ENCODE measurements around the gene DLGAP1.

The DLGAP1 gene

DNA sequence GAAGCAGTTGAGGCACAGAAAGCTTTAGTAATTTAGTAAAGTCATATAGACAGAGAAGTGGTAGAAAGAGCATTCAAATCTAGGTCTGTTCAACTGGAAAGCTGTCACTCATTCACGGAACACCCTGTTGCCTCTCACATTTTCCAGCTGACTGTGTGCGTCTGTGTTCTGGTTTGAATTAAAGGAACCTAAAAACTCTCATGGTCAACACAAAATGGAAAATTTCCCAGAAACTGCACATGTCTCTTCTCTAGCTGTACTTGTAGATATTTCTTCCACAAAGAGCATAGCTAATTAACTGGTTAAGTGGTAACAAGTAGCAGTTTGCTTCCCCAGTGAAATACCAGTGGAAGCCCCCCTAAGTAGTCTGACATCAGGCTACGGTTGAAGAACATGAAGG lies 614.3 kb downstream of the DLGAP1 start:
- Histone ChIP-seq H3K79me1 (ENCODE audit: low read length) (no peaks in the 10 kb centered on the region), H3K23ac (ENCODE audit: low read length) (no peak overlapping the region), H3K27me3 (ENCODE audit: insufficient read depth, low read length, poor library complexity) (peaks cover 2% of the 10 kb centered on the region), H3K36me3 (ENCODE audit: control insufficient read depth, insufficient read depth, low read length) (no peaks in the 10 kb centered on the region), H2BK5ac (ENCODE audit: low read length) (no peak overlapping the region), H3K4me1 (ENCODE audit: control insufficient read depth, low read depth, low read length) (no peaks in the 10 kb centered on the region), H3K18ac (ENCODE audit: low read length) (no peak overlapping the region), H4K8ac (ENCODE audit: low read depth, low read length) (no peak overlapping the region), H3K56ac (ENCODE audit: low read length) (no peak overlapping the region), H2BK120ac (ENCODE audit: low read depth, low read length) (no peak overlapping the region), H3K79me2 (ENCODE audit: control insufficient read depth, insufficient read depth, low read length) (no peaks in the 10 kb centered on the region), H3K9ac (ENCODE audit: low read length) (no peak overlapping the region), H2AK5ac (ENCODE audit: low read length) (no peak overlapping the region), H3K4me2 (ENCODE audit: low read length) (no peak overlapping the region), H2BK15ac (replicated peaks; ENCODE audit: low read depth) (no peak overlapping the region), H3K4me3 (ENCODE audit: low read length) (no peak overlapping the region), H4K5ac (ENCODE audit: low read length) (no peak overlapping the region), H3K4ac (ENCODE audit: low read depth, low read length) (no peak overlapping the region), H3K27ac (ENCODE audit: low read depth, low read length) (no peak overlapping the region)
- no CpG with 5 or more reads among the region's 3 CpGs for WGBS (ENCODE audit: extremely low coverage, insufficient coverage, low lambda C conversion rate)
- no peak for DNase-seq

DNA sequence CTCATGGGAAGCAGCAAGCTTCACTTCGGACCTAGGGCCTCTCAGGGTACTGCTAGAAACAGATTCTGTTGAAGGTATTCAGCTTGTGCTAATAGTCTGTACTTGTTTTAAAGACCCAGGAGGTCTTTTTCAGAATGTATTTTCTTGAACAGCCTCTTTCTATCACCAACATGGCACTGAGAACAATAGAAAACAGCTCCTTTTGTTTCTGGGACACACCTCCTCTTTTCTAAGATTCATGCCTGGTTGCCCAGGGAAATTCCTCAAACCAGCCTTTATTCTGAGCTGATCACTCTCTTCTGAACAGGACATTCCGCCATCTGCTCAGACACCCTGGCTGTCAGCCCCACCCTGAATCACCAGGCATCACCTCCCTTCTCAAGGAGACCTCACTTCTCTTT lies 615.5 kb downstream of the DLGAP1 start:
- Histone ChIP-seq H3K18ac (ENCODE audit: low read length) (no peak overlapping the region), H3K27me3 (ENCODE audit: insufficient read depth, low read length, poor library complexity) (peaks cover 2% of the 10 kb centered on the region), H3K56ac (ENCODE audit: low read length) (no peak overlapping the region), H3K9ac (ENCODE audit: low read length) (no peak overlapping the region), H3K79me2 (ENCODE audit: control insufficient read depth, insufficient read depth, low read length) (no peaks in the 10 kb centered on the region), H3K36me3 (ENCODE audit: control insufficient read depth, insufficient read depth, low read length) (no peaks in the 10 kb centered on the region), H3K79me1 (ENCODE audit: low read length) (no peaks in the 10 kb centered on the region), H3K4me1 (ENCODE audit: control insufficient read depth, low read depth, low read length) (no peaks in the 10 kb centered on the region), H3K4me3 (ENCODE audit: low read length) (no peak overlapping the region), H2BK5ac (ENCODE audit: low read length) (no peak overlapping the region), H3K4ac (ENCODE audit: low read depth, low read length) (no peak overlapping the region), H3K27ac (ENCODE audit: low read depth, low read length) (no peak overlapping the region), H4K5ac (ENCODE audit: low read length) (no peak overlapping the region), H2AK5ac (ENCODE audit: low read length) (no peak overlapping the region), H2BK15ac (replicated peaks; ENCODE audit: low read depth) (no peak overlapping the region), H2BK120ac (ENCODE audit: low read depth, low read length) (no peak overlapping the region), H3K4me2 (ENCODE audit: low read length) (no peak overlapping the region), H4K8ac (ENCODE audit: low read depth, low read length) (no peak overlapping the region), H3K23ac (ENCODE audit: low read length) (no peak overlapping the region)
- no peak for DNase-seq
- no CpG with 5 or more reads among the region's 2 CpGs for WGBS (ENCODE audit: extremely low coverage, insufficient coverage, low lambda C conversion rate)

DNA sequence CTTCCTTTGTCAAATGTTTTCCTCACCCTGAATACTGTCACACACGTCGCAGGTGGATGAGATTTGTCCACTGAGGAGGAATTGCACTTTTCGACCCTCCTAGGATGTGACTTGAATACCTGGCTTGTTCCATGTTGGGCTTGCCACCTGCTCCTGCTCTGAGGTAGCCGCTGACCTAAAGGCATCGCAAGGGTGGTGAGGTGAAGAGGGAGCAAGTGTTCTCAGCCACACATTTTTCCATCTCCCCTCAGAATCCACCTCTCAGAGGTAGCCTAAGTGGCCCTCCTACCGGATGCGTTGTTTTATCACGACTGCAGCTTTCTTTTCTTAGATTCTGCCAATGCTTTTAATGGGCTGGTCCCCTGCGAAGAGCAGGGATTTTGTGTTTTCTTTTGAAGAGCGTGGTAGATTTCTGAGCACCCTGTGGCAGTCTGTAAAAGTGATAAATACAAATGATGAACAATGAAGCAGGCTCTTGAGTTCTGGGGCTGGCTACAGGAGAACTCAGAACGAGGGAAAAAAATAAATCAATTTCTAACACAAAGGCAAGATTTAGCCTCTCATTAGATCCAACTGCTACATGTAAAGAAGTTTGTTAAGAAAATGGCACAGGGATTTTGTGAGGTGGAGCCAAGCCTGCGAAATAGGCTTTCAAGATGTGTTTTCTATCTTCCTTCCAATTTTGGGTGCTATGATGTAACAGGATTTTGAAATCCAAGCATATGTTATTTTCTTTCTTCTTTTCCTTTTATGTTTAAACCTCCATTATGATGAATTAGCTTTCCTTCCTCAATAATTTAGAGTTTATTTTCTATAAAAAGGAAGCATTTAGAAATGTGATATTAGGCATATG lies 618.4 kb downstream of the DLGAP1 start:
- H2BK5ac ChIP-seq (ENCODE audit: low read length): no peak overlapping the region
- no peak overlapping the region for H3K27ac ChIP-seq (ENCODE audit: low read depth, low read length)
- no peak overlapping the region for H4K5ac ChIP-seq (ENCODE audit: low read length)
- H3K79me2 ChIP-seq (ENCODE audit: control insufficient read depth, insufficient read depth, low read length): no peaks in the 10 kb centered on the region
- H4K8ac ChIP-seq (ENCODE audit: low read depth, low read length): no peak overlapping the region
- no peak overlapping the region for H2AK5ac ChIP-seq (ENCODE audit: low read length)
- no peak overlapping the region for H3K23ac ChIP-seq (ENCODE audit: low read length)
- H3K36me3 ChIP-seq (ENCODE audit: control insufficient read depth, insufficient read depth, low read length): no peaks in the 10 kb centered on the region
- no peak overlapping the region for H3K18ac ChIP-seq (ENCODE audit: low read length)
- no peak overlapping the region for H2BK15ac ChIP-seq (replicated peaks; ENCODE audit: low read depth)
- peaks cover 2% of the 10 kb centered on the region for H3K27me3 ChIP-seq (ENCODE audit: insufficient read depth, low read length, poor library complexity)
- no peak overlapping the region for H3K4me2 ChIP-seq (ENCODE audit: low read length)
- DNase-seq: no peak
- no peak overlapping the region for H3K56ac ChIP-seq (ENCODE audit: low read length)
- no peak overlapping the region for H3K9ac ChIP-seq (ENCODE audit: low read length)
- H2BK120ac ChIP-seq (ENCODE audit: low read depth, low read length): no peak overlapping the region
- no peak overlapping the region for H3K4me3 ChIP-seq (ENCODE audit: low read length)
- peaks cover 2% of the 10 kb centered on the region for H3K4me1 ChIP-seq (ENCODE audit: control insufficient read depth, low read depth, low read length)
- no CpG with 5 or more reads among the region's 12 CpGs for WGBS (ENCODE audit: extremely low coverage, insufficient coverage, low lambda C conversion rate)
- H3K79me1 ChIP-seq (ENCODE audit: low read length): no peaks in the 10 kb centered on the region
- H3K4ac ChIP-seq (ENCODE audit: low read depth, low read length): no peak overlapping the region

DNA sequence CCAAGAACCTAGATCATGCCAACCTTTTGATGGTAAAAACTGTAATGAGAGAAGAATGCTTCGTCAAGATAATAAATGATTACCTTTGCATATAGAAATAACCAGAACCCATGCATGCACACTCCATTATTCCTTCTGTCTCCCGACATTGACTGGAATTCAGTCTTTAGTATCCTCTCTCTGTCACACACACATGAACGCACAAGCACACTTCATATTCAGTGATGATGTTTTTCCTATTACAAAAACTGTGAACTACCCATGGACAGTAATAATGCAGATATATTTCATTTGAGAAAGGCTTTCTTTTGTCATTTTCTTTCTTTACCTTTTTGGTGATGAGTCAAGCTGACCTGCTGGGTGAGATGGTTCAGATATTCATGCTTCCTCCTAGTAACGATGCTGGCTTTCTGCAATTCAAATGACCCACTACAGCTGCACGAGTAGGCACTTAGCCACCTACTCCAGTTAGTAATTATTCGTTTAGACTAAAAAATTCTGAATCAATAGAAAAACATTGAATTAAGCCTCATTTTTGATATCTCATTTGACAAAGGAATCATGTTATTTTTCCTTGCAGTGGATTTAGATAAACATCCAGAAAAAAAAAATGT lies 623.0 kb downstream of the DLGAP1 start:
- Histone ChIP-seq H2BK120ac (ENCODE audit: low read depth, low read length) (no peak overlapping the region), H3K4me1 (ENCODE audit: control insufficient read depth, low read depth, low read length) (peaks cover 3% of the 10 kb centered on the region), H3K4me2 (ENCODE audit: low read length) (no peak overlapping the region), H3K56ac (ENCODE audit: low read length) (no peak overlapping the region), H4K5ac (ENCODE audit: low read length) (no peak overlapping the region), H2BK15ac (replicated peaks; ENCODE audit: low read depth) (no peak overlapping the region), H3K27ac (ENCODE audit: low read depth, low read length) (no peak overlapping the region), H3K18ac (ENCODE audit: low read length) (no peak overlapping the region), H3K27me3 (ENCODE audit: insufficient read depth, low read length, poor library complexity) (peaks cover 1% of the 10 kb centered on the region), H2AK5ac (ENCODE audit: low read length) (no peak overlapping the region), H3K4ac (ENCODE audit: low read depth, low read length) (no peak overlapping the region), H4K8ac (ENCODE audit: low read depth, low read length) (no peak overlapping the region), H2BK5ac (ENCODE audit: low read length) (no peak overlapping the region), H3K9ac (ENCODE audit: low read length) (no peak overlapping the region), H3K36me3 (ENCODE audit: control insufficient read depth, insufficient read depth, low read length) (no peaks in the 10 kb centered on the region), H3K79me2 (ENCODE audit: control insufficient read depth, insufficient read depth, low read length) (no peaks in the 10 kb centered on the region), H3K4me3 (ENCODE audit: low read length) (no peak overlapping the region), H3K23ac (ENCODE audit: low read length) (no peak overlapping the region), H3K79me1 (ENCODE audit: low read length) (no peaks in the 10 kb centered on the region)
- DNase-seq: peak; percentile 15
- WGBS (ENCODE audit: extremely low coverage, insufficient coverage, low lambda C conversion rate): no CpG with 5 or more reads among the region's 6 CpGs

DNA sequence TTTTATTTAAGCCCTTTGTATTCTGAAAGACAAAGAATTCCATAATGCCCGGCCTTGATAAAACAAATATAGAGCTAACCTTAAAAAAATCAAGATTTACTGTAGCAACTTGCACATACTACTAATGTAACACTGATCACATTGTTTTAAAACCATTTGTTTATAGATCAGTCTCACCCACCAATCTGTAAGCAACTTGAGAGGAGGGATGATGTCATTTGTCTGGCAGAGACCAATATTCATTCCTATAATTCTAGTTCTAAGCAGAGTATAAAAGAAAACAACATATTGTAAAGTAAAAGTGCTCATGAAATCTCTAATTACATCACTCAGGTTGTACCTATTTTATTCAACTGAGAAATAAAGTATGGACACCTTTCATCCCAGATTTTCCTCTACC lies 624.5 kb downstream of the DLGAP1 start:
- no peak for DNase-seq
- no CpG with 5 or more reads among the region's 1 CpG for WGBS (ENCODE audit: extremely low coverage, insufficient coverage, low lambda C conversion rate)
- H3K23ac ChIP-seq (ENCODE audit: low read length): no peak overlapping the region

More for the DNA sequence above, 624.5 kb downstream of the DLGAP1 start:
- Histone ChIP-seq H3K36me3 (ENCODE audit: control insufficient read depth, insufficient read depth, low read length) (no peaks in the 10 kb centered on the region), H3K4me3 (ENCODE audit: low read length) (no peak overlapping the region), H3K79me1 (ENCODE audit: low read length) (no peaks in the 10 kb centered on the region), H3K4ac (ENCODE audit: low read depth, low read length) (no peak overlapping the region), H3K18ac (ENCODE audit: low read length) (no peak overlapping the region), H3K9ac (ENCODE audit: low read length) (no peak overlapping the region), H3K79me2 (ENCODE audit: control insufficient read depth, insufficient read depth, low read length) (no peaks in the 10 kb centered on the region), H3K27ac (ENCODE audit: low read depth, low read length) (no peak overlapping the region), H2BK120ac (ENCODE audit: low read depth, low read length) (no peak overlapping the region), H4K5ac (ENCODE audit: low read length) (no peak overlapping the region), H2BK5ac (ENCODE audit: low read length) (no peak overlapping the region), H3K56ac (ENCODE audit: low read length) (no peak overlapping the region), H3K4me2 (ENCODE audit: low read length) (no peak overlapping the region), H2BK15ac (replicated peaks; ENCODE audit: low read depth) (no peak overlapping the region), H2AK5ac (ENCODE audit: low read length) (no peak overlapping the region), H3K4me1 (ENCODE audit: control insufficient read depth, low read depth, low read length) (peaks cover 4% of the 10 kb centered on the region), H4K8ac (ENCODE audit: low read depth, low read length) (no peak overlapping the region), H3K27me3 (ENCODE audit: insufficient read depth, low read length, poor library complexity) (peaks cover 1% of the 10 kb centered on the region)
